Measurements from ENCODE around the gene PPP1R10.

Gene PPP1R10

DNA sequence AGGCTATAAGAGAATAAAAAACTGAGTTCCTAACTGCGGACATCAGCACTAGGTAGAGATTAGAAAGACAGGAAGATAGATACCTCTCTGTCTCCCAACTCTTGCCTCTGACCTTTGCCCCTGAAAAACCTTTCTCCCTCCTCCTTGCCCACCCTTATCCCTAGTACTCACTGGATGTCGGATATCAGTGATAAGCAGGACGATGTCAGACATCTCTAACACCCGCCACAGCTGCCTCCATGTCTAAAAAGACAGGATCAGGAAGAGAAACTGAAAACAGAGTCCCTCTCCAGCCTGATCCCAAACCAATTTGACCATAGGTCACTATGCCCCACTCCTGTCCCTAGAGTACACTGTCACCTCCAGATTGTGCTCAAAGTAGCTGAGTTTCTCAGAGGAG is 62.6 kb downstream of the PPP1R10 start:
- TF ChIP-seq TAF1 (IDR thresholded peaks at IDR 0.05; ENCODE audit: low read depth) (no peak), CREB1 (IDR thresholded peaks at IDR 0.05; ENCODE audit: low read depth) (no peak), CEBPB (IDR thresholded peaks at IDR 0.05) (no peak), FOXM1 (IDR thresholded peaks at IDR 0.05; ENCODE audit: borderline replicate concordance, low read depth) (no peak), TCF12 (IDR thresholded peaks at IDR 0.05; ENCODE audit: low read depth) (no peak), RAD21 (IDR thresholded peaks at IDR 0.05; ENCODE audit: low read depth) (no peak), EGR1 (IDR thresholded peaks at IDR 0.05) (no peak), NFIC (IDR thresholded peaks at IDR 0.05) (no peak), TEAD4 (IDR thresholded peaks at IDR 0.05) (no peak), EP300 (IDR thresholded peaks at IDR 0.05; ENCODE audit: borderline replicate concordance) (no peak), ZBTB7A (IDR thresholded peaks at IDR 0.05; ENCODE audit: low read depth) (no peak)
- TF ChIP-seq, protein P1, sequence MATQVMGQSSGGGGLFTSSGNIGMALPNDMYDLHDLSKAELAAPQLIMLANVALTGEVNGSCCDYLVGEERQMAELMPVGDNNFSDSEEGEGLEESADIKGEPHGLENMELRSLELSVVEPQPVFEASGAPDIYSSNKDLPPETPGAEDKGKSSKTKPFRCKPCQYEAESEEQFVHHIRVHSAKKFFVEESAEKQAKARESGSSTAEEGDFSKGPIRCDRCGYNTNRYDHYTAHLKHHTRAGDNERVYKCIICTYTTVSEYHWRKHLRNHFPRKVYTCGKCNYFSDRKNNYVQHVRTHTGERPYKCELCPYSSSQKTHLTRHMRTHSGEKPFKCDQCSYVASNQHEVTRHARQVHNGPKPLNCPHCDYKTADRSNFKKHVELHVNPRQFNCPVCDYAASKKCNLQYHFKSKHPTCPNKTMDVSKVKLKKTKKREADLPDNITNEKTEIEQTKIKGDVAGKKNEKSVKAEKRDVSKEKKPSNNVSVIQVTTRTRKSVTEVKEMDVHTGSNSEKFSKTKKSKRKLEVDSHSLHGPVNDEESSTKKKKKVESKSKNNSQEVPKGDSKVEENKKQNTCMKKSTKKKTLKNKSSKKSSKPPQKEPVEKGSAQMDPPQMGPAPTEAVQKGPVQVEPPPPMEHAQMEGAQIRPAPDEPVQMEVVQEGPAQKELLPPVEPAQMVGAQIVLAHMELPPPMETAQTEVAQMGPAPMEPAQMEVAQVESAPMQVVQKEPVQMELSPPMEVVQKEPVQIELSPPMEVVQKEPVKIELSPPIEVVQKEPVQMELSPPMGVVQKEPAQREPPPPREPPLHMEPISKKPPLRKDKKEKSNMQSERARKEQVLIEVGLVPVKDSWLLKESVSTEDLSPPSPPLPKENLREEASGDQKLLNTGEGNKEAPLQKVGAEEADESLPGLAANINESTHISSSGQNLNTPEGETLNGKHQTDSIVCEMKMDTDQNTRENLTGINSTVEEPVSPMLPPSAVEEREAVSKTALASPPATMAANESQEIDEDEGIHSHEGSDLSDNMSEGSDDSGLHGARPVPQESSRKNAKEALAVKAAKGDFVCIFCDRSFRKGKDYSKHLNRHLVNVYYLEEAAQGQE (IDR thresholded peaks at IDR 0.05; ENCODE audit: low read depth): no peak
- TF ChIP-seq, protein P2, sequence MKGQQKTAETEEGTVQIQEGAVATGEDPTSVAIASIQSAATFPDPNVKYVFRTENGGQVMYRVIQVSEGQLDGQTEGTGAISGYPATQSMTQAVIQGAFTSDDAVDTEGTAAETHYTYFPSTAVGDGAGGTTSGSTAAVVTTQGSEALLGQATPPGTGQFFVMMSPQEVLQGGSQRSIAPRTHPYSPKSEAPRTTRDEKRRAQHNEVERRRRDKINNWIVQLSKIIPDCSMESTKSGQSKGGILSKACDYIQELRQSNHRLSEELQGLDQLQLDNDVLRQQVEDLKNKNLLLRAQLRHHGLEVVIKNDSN (IDR thresholded peaks at IDR 0.05): no peak
- TF ChIP-seq, protein P3, sequence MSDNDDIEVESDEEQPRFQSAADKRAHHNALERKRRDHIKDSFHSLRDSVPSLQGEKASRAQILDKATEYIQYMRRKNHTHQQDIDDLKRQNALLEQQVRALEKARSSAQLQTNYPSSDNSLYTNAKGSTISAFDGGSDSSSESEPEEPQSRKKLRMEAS (IDR thresholded peaks at IDR 0.05): no peak
